NCI-H187 (cell line): ENCODE results near the gene DNAH10.

Experiments used
- DNase-seq, 2 experiments: peaks; one replicate each; lab custom pipeline; 2025; lab: John Stamatoyannopoulos, UW

DNAH10 gene

GRCh38 chr12:123888989-123889388 lies 126.9 kb downstream of the DNAH10 start:
- DNase-seq, result no peak

GRCh38 chr12:123889848-123890535 lies 127.9 kb downstream of the DNAH10 start:
- no peak for DNase-seq

DNA sequence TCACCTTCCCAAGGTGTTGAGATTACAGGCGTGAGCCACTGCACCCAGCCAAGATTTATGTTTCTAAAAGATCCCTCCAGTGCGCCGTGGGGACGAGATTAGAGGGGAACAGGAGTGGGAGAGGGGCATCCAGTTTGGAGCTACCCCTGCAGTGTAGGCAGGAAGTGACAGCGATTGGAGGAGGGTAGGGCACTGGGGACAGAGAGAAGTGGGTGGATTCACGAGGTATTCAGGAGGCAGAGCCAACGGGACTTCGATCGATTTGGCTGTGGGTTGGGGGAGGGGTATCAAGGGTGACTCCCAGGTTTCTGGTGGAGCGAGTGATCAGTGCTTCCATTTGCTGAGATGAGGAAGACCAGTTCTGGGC lies 128.4 kb downstream of the DNAH10 start:
- no peak for DNase-seq

GRCh38 chr12:123891011-123891410 lies 128.9 kb downstream of the DNAH10 start:
- DNase-seq, result no peak

GRCh38 chr12:123891516-123892179 lies 129.5 kb downstream of the DNAH10 start:
- DNase-seq, result no peak

DNA sequence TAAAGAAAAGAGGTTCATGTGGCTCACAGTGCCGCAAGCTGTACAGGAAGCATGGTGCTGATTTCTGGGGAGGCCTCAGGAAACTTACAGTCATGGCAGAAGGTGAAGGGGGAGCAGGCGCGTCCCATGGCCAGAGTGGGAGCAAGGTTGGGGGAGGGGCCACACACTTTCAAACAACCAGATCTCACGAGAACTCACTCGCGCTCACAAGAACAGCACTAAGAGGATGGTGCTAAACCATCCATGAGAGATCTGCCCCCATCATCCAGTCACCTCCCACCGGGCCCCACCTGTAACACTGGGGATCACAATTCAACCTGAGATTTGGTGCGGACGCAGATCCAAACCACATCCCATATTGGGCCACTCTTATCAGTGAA lies 130.1 kb downstream of the DNAH10 start:
- DNase-seq, result no peak

DNA sequence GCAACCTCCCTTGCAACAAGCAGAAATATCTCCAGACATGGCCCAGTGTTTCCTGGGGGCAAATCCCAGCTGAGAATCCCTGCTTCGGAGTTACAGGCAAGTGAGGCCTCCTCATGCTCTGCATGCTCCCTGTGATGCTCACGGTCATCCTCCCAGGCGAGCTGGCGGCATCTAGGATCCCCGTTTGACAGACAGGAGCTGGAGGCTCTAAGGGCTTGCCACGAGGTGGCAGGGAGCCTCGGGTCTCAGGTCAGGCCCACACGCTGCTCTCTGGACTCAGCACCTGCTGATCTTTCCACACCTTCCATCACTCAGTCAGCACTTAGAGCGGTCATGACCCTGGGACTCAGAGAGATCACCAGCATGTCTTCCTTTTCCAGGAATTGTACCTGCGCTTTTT lies 130.8 kb downstream of the DNAH10 start:
- no peak for DNase-seq

GRCh38 chr12:123893276-123893675 lies 131.2 kb downstream of the DNAH10 start:
- DNase-seq, result no peak

GRCh38 chr12:123894823-123895345 lies 132.8 kb downstream of the DNAH10 start:
- DNase-seq, result no peak

- no peak for DNase-seq
These were observed 133.3 kb downstream of the DNAH10 start for GRCh38 chr12:123895451-123895850.

DNA sequence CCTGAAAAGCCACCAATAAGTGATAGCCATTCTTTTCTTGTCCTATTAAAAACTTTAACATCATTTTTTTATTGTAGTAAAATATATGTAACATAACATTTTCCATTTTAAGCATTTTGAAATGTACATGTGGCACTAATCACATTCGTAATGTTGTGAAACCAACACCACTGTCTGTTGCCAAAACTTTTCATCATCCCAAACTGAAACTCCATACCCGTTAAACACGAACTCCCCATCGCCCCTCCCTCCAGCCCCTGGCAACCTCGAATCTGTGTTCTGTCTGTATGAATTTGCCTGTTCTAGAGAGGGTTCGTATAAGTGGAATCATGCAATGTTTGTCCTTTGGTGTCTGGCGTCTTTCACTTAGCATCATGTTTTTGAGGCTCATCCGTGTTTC lies 134.7 kb downstream of the DNAH10 start:
- DNase-seq, result no peak

GRCh38 chr12:123897221-123897620 lies 135.1 kb downstream of the DNAH10 start:
- DNase-seq, result no peak

DNA sequence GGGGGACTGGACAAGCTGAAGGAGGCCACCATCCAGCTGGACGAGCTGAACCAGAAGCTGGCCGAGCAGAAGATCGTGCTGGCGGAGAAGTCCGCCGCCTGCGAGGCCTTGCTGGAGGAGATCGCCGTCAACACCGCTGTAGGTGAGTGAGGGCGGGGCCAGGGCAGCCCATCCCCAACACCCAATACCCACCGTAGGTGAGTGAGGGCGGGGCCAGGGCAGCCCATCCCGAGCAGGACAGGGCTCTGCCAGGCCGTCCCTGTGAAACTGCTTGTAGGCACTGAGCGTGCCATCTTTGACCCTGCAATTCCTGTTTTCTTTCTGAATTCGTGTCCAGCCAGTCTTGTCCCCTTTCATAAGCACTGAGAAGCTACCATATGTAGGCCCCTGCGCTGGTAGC lies 136.6 kb downstream of the DNAH10 start:
- no peak for DNase-seq

- no peak for DNase-seq
These were observed 137.3 kb downstream of the DNAH10 start for GRCh38 chr12:123899368-123899767.

GRCh38 chr12:123900871-123901376 lies 138.8 kb downstream of the DNAH10 start:
- DNase-seq, result peak; percentile 35 to 72

- no peak for DNase-seq
These were observed 140.7 kb downstream of the DNAH10 start for GRCh38 chr12:123902821-123903220.

- no peak for DNase-seq
These were observed 141.4 kb downstream of the DNAH10 start for GRCh38 chr12:123903301-123904065.

DNA sequence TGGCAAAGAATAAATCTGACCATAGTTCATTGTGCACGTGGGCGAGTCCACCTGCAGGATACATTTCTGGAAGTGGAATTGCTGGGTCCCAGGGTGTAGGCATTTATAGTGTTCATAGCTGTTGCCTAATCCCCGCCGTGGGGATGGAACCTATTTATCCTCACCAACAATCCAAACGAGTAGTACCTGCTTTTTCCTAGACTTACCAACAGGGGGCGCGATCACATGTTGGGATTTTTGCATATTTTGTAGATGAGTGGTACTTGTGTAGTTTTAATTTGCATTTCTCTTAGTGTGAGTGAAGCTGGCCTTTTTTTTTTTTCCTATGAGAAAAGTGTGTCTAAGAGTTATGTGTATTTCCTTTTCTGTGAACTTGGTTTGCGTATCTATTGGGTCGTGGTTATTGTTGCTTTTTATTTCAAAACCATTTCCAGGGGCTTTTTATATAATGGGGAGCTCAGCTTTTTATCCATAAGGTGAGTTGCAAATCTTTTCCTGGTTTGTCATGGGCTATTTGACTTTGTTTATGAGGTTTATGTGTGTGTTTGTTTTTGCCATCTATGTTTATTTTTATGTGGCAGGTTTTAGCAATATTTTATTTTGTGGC lies 143.3 kb downstream of the DNAH10 start:
- DNase-seq, result peak in 1 of 2 experiments; percentile 9

DNA sequence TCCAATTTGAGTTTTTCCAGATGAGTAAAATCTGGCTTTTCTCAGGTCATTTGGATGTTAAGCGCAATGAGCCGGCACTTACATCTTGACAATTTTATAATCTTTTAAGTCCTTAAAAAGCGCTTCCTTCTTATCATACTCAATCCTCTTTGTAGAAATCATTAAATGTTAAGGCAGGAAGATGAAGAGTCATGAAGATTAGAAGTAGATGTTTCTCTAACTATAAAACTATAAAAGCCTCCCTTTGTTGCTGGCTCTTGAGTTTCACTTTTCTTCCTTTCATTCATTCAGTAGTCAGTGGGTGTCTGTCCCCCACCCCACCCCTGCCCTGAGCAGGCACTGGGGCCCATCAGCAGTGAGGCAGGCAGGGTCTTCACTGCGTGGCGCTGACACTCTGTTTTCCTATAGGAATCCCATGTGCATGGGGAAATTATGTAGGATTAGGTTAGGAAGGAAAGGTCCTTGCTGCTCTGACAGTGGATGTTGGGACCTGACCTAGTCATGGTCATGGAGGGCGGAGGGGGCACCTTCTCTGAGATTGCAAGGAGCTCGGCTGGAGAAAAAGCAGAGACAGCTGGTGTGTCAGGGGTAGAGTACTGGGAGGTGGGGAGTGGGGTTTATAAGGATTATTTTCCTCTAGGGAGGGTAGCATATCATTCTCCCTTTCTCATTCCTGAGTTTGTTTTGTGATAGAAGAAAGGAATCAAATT lies 144.8 kb downstream of the DNAH10 start:
- no peak for DNase-seq

DNA sequence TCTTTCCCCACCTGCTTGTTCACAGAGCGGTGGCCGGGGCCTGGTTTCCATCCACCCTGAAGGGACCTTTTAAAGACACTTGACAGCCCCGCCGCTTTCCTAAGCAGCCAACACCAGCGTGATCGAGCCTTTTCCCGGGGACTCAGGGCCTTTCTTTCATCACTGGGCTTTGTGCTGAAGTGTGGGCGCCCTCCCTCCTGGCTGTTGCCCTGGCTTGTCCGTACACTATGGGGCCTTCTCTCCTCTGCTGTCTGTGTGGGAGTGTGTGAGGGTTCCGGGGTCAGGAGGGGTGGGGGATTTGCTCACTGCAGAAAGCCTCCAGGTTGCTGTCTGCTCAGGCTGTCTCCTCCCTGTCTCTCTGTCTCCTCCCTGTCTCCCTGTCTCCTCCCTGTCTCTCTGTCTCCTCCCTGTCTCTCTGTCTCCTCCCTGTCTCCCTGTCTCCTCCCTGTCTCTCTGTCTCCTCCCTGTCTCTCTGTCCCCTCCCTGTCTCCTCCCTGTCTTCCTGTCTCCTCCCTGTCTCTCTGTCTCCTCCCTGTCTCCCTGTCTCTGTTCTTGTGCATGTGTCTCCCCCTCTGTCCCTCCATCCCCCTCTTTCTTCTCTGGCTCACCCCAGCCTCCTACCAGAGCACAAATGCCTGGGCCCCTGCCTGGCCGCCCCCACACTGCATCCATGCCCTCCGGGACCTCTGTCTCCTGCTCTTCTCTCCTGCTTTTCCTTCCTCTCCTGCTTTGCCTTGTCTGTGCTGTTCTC lies 145.8 kb downstream of the DNAH10 start:
- DNase-seq, result no peak
